Cardiac muscle cell (in vitro differentiated cells and primary cell): ENCODE results near the gene CHCHD6. TPM values are rescaled to one million over a fixed set of nuclear protein-coding genes. Genes with fewer than 3 reads are reported as not detected.

Experiments
- DNase-seq, 2 donors: peaks; one replicate each; pipeline versions ENCODE4 v3.0.0 to v3.0.0-alpha.2; 2010 to 2017; ENCODE audit warnings: low read depth in 1 of 2, low spot score in 1 of 2
- H3K27ac ChIP-seq: fragments of 200-600 bp; sonication (generic); 2 replicates; pipeline ENCODE4 v1.5.1; 2016
- H3K27me3 ChIP-seq: fragments of 200-600 bp; sonication (generic); 2 replicates; pipeline ENCODE4 v1.6.0; 2016; ENCODE audit warnings: control low read depth
- H3K36me3 ChIP-seq: fragments of 200-600 bp; sonication (generic); 2 replicates; pipeline ENCODE4 v1.5.1; 2016; ENCODE audit warnings: control low read depth
- H3K4me1 ChIP-seq: fragments of 200-600 bp; sonication (generic); 2 replicates; pipeline ENCODE4 v1.8.1; 2017; ENCODE audit warnings: low read depth, mild to moderate bottlenecking, mixed run types
- H3K4me3 ChIP-seq: fragments of 200-600 bp; sonication (generic); 2 replicates; pipeline ENCODE4 v1.5.1; 2016; ENCODE audit warnings: mild to moderate bottlenecking
- H3K9me3 ChIP-seq: fragments of 200-600 bp; sonication (generic); 2 replicates; pipeline ENCODE4 v1.5.1; 2017; ENCODE audit warnings: low read depth, mild to moderate bottlenecking, control low read depth
- CTCF ChIP-seq: IDR thresholded peaks from 2 replicates; pipeline ENCODE4 v1.5.1; 2012; ENCODE audit warnings: low read depth, mild to moderate bottlenecking, low read length
- polyA plus RNA-seq: library from polyadenylated mRNA; unstranded; fragments of >200 nt; fragmentation: Nextera tagmentation; extraction: Ambion mirVana; gene quantifications from 2 replicates; pipeline ENCODE4 v1.2.1, GENCODE V29; 2016
- total RNA-seq: library from RNA; depleted of rRNA; stranded (reverse); fragments of >200 nt; gene quantifications from 2 replicates; pipeline ENCODE4 v1.2.3, GENCODE V29; 2016

Gene CHCHD6
- total and polyA plus RNA-seq, 2 experiments from 2014 or later: 76.0 to 102 TPM

GRCh38 chr3:126667631-126668449 lies 36.2 kb upstream of the CHCHD6 start:
- peaks cover 4% of the 10 kb centered on the region for H3K27me3 ChIP-seq
- no peaks in the 10 kb centered on the region for H3K36me3 ChIP-seq
- no peak overlapping the region for H3K4me3 ChIP-seq
- DNase-seq: no peak
- TF ChIP-seq CTCF: no peak
- no peak overlapping the region for H3K27ac ChIP-seq
- H3K9me3 ChIP-seq: no peaks in the 10 kb centered on the region
- H3K4me1 ChIP-seq: no peaks in the 10 kb centered on the region

- H3K36me3 ChIP-seq: no peaks in the 10 kb centered on the region
- no peak overlapping the region for H3K4me3 ChIP-seq
- no peaks in the 10 kb centered on the region for H3K4me1 ChIP-seq
- H3K9me3 ChIP-seq: no peaks in the 10 kb centered on the region
- DNase-seq: no peak
- no peak overlapping the region for H3K27ac ChIP-seq
- H3K27me3 ChIP-seq: no peaks in the 10 kb centered on the region
- TF ChIP-seq CTCF: no peak
These were observed 35.3 kb upstream of the CHCHD6 start for GRCh38 chr3:126668450-126669401.

- no peak for TF ChIP-seq CTCF
- Histone ChIP-seq H3K27ac (no peak overlapping the region), H3K4me3 (no peak overlapping the region), H3K9me3 (no peaks in the 10 kb centered on the region), H3K27me3 (peaks cover 3% of the 10 kb centered on the region), H3K36me3 (no peaks in the 10 kb centered on the region), H3K4me1 (no peaks in the 10 kb centered on the region)
- DNase-seq: no peak
These were observed 32.5 kb upstream of the CHCHD6 start for GRCh38 chr3:126671521-126671920.

- H3K4me3 ChIP-seq: no peak overlapping the region
- no peak for TF ChIP-seq CTCF
- no peak for DNase-seq
- H3K9me3 ChIP-seq: no peaks in the 10 kb centered on the region
- H3K36me3 ChIP-seq: no peaks in the 10 kb centered on the region
- H3K4me1 ChIP-seq: no peaks in the 10 kb centered on the region
- H3K27ac ChIP-seq: no peak overlapping the region
- H3K27me3 ChIP-seq: peaks cover 11% of the 10 kb centered on the region
These were observed 31.7 kb upstream of the CHCHD6 start for GRCh38 chr3:126672340-126672739.

GRCh38 chr3:126672741-126673140 lies 31.3 kb upstream of the CHCHD6 start:
- Histone ChIP-seq H3K27me3 (peaks cover 15% of the 10 kb centered on the region), H3K9me3 (no peaks in the 10 kb centered on the region), H3K27ac (no peak overlapping the region), H3K4me1 (no peaks in the 10 kb centered on the region), H3K36me3 (no peaks in the 10 kb centered on the region), H3K4me3 (no peak overlapping the region)
- no peak for DNase-seq
- no peak for TF ChIP-seq CTCF
